GM19463 (cell line): ENCODE measurements around the gene VKORC1.
"Not testable (repeated sequence)": the region's sequence is repeated elsewhere in the genome, so short reads cannot be mapped to it uniquely, and the experiment has no call there.

Experiments
- ATAC-seq: cut with Tn5 transposase; IDR thresholded peaks from one replicate; pipeline ENCODE4 v1.9.1; 2021; ENCODE audit warnings: mild to moderate bottlenecking, moderate library complexity; ENCODE audit not compliant: unreplicated experiment

The VKORC1 gene

GRCh38 chr16:31107465-31107867 lies 12.9 kb upstream of the VKORC1 start:
- peak; percentile 61 for ATAC-seq

GRCh38 chr16:31106509-31107464 lies 12.2 kb upstream of the VKORC1 start:
- ATAC-seq, result no peak

- no peak for ATAC-seq
Observed at GRCh38 chr16:31105677-31106213, 11.1 kb upstream of the VKORC1 start.

GRCh38 chr16:31100876-31101641 lies 6.5 kb upstream of the VKORC1 start:
- ATAC-seq, result not testable (repeated sequence)

GRCh38 chr16:31099860-31100638 lies 5.5 kb upstream of the VKORC1 start:
- no peak for ATAC-seq

GRCh38 chr16:31094088-31094423 lies 541 bp downstream of the VKORC1 start:
- no peak for ATAC-seq

GRCh38 chr16:31093132-31093703 lies 1.4 kb downstream of the VKORC1 start:
- no peak for ATAC-seq

GRCh38 chr16:31092330-31092729 lies 2.3 kb downstream of the VKORC1 start:
- ATAC-seq, result no peak

GRCh38 chr16:31090540-31090939 lies 4.1 kb downstream of the VKORC1 start:
- no peak for ATAC-seq

- no peak for ATAC-seq
Observed at GRCh38 chr16:31089199-31089598, 5.4 kb downstream of the VKORC1 start.

- ATAC-seq, result no peak
Observed at GRCh38 chr16:31088459-31089183, 6.0 kb downstream of the VKORC1 start, which contains the start of gene PRSS53. Gene PRSS53, minus strand, starts transcription at chr16:31088943. Its CDS starts 134 bp downstream, at chr16:31088809.

- no peak for ATAC-seq
Observed at GRCh38 chr16:31087971-31088370, 6.6 kb downstream of the VKORC1 start.

GRCh38 chr16:31087481-31087880 lies 7.1 kb downstream of the VKORC1 start:
- ATAC-seq, result no peak

- no peak for ATAC-seq
Observed at GRCh38 chr16:31086629-31086906, 8.0 kb downstream of the VKORC1 start.

- no peak for ATAC-seq
Observed at GRCh38 chr16:31085873-31086628, 8.5 kb downstream of the VKORC1 start.

GRCh38 chr16:31085411-31085810 lies 9.2 kb downstream of the VKORC1 start:
- ATAC-seq, result no peak

- ATAC-seq, result no peak
Observed at GRCh38 chr16:31084584-31085302, 9.9 kb downstream of the VKORC1 start.

- ATAC-seq, result no peak
Observed at GRCh38 chr16:31083981-31084380, 10.6 kb downstream of the VKORC1 start.

GRCh38 chr16:31083556-31083955 lies 11.0 kb downstream of the VKORC1 start:
- no peak for ATAC-seq
